Parathyroid adenoma (tissue), 2 donors: ENCODE data around the gene SP100.

Experiments
- H2AFZ ChIP-seq: fragments of 300-600 bp; sonication (generic); one replicate; pipeline ENCODE4 v1.7.0; 2017; ENCODE audit warnings: antibody characterized with exemption, mild to moderate bottlenecking
- H3K27ac ChIP-seq: fragments of 300-600 bp; sonication (generic); one replicate; pipeline ENCODE4 v1.7.0; 2017
- H3K27me3 ChIP-seq: fragments of 300-600 bp; sonication (generic); one replicate; pipeline ENCODE4 v1.7.0; 2017; ENCODE audit warnings: low read length; ENCODE audit not compliant: control insufficient read depth, insufficient read depth
- H3K36me3 ChIP-seq: fragments of 300-600 bp; sonication (generic); one replicate; pipeline ENCODE4 v1.7.0; 2017; ENCODE audit warnings: low read length; ENCODE audit not compliant: control insufficient read depth, insufficient read depth
- H3K4me1 ChIP-seq: fragments of 300-600 bp; sonication (generic); one replicate; pipeline ENCODE4 v1.7.0; 2017; ENCODE audit warnings: control low read depth
- H3K4me2 ChIP-seq: fragments of 300-600 bp; sonication (generic); one replicate; pipeline ENCODE4 v1.7.0; 2017; ENCODE audit warnings: low read length
- H3K4me3 ChIP-seq: fragments of 300-600 bp; sonication (generic); one replicate; pipeline ENCODE4 v1.7.0; 2017; ENCODE audit warnings: low read depth, low read length
- H3K79me2 ChIP-seq: fragments of 300-600 bp; sonication (generic); one replicate; pipeline ENCODE4 v1.7.0; 2017; ENCODE audit warnings: control low read depth
- H3K9ac ChIP-seq: fragments of 300-600 bp; sonication (generic); one replicate; pipeline ENCODE4 v1.7.0; 2017; ENCODE audit warnings: mild to moderate bottlenecking
- H3K9me3 ChIP-seq: fragments of 300-600 bp; sonication (generic); one replicate; pipeline ENCODE4 v1.7.0; 2017; ENCODE audit warnings: low read length; ENCODE audit not compliant: control insufficient read depth
- CTCF ChIP-seq: fragments of 300-600 bp; sonication (generic); IDR thresholded peaks from one replicate; pipeline ENCODE4 v1.7.0; 2017; ENCODE audit warnings: antibody characterized with exemption, mild to moderate bottlenecking
- donor health status: primary hyperparathyroidism.

Gene SP100

GRCh38 chr2:230569298-230569697 is 153.3 kb downstream of the SP100 start:
- H3K36me3 ChIP-seq = no peaks in the 10 kb centered on the region
- H3K27ac ChIP-seq = no peak overlapping the region
- no peaks in the 10 kb centered on the region for H3K27me3 ChIP-seq
- no peak overlapping the region for H2AFZ ChIP-seq
- TF ChIP-seq CTCF = no peak
- no peaks in the 10 kb centered on the region for H3K4me1 ChIP-seq
- no peaks in the 10 kb centered on the region for H3K79me2 ChIP-seq
- H3K9me3 ChIP-seq = no peaks in the 10 kb centered on the region
- H3K9ac ChIP-seq = no peak overlapping the region
- H3K4me3 ChIP-seq = no peak overlapping the region
- H3K4me2 ChIP-seq = no peak overlapping the region

DNA sequence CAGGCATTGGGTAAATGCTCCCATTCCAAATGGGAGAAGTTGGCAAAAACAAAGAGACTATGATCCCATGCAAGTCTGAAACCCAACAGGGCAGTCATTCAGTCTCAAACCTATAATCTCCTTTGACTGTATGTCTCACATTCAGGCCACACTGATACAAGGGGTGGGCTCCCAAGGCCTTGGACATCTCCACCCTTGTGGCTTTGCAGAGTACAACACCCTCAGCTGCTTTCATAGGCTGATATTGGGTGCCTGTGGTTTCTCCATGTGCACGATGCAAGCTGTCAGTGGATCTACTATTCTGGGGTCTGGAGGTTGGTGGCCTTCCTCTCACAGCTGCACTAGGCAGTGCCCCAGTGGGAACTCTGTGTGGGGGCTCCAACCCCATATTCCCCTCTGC is 155.0 kb downstream of the SP100 start:
- no peak overlapping the region for H3K4me2 ChIP-seq
- no peak overlapping the region for H3K9ac ChIP-seq
- no peaks in the 10 kb centered on the region for H3K27me3 ChIP-seq
- TF ChIP-seq CTCF = no peak
- no peak overlapping the region for H2AFZ ChIP-seq
- no peaks in the 10 kb centered on the region for H3K36me3 ChIP-seq
- H3K4me3 ChIP-seq = no peak overlapping the region
- no peaks in the 10 kb centered on the region for H3K9me3 ChIP-seq
- H3K27ac ChIP-seq = no peak overlapping the region
- no peaks in the 10 kb centered on the region for H3K4me1 ChIP-seq
- no peaks in the 10 kb centered on the region for H3K79me2 ChIP-seq

- H3K27ac ChIP-seq = no peak overlapping the region
- no peak overlapping the region for H2AFZ ChIP-seq
- no peaks in the 10 kb centered on the region for H3K79me2 ChIP-seq
- no peaks in the 10 kb centered on the region for H3K27me3 ChIP-seq
- H3K9me3 ChIP-seq = no peaks in the 10 kb centered on the region
- TF ChIP-seq CTCF = no peak
- no peaks in the 10 kb centered on the region for H3K36me3 ChIP-seq
- H3K4me2 ChIP-seq = no peak overlapping the region
- H3K4me3 ChIP-seq = no peak overlapping the region
- H3K4me1 ChIP-seq = no peaks in the 10 kb centered on the region
- H3K9ac ChIP-seq = no peak overlapping the region
Measured at GRCh38 chr2:230575642-230576324, 159.8 kb downstream of the SP100 start.

DNA sequence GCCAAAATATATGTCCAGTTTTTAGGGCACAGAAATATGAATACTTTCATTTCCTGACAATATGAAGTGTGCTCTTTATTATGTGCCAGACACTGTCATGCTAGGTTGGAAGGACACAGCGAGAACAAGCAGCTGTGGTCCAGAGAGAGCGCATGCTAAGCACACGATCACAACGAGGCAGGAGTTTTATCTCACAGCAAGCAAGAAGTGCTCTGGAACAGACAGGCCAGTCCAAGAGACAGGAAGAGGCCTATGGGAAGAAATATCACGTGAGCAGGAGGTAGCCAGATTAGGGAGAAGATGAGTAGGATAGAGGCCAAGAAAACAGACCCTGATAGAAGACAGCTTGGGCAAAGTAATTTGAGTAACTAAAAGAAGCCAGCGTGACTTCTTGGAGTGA is 161.1 kb downstream of the SP100 start:
- Histone ChIP-seq H3K4me1 (no peaks in the 10 kb centered on the region), H3K27ac (no peak overlapping the region), H3K36me3 (no peaks in the 10 kb centered on the region), H3K79me2 (no peaks in the 10 kb centered on the region), H3K27me3 (no peaks in the 10 kb centered on the region), H3K9me3 (no peaks in the 10 kb centered on the region), H3K9ac (no peak overlapping the region), H2AFZ (peak overlapping the region; percentile 23), H3K4me3 (no peak overlapping the region), H3K4me2 (no peak overlapping the region)
- no peak for TF ChIP-seq CTCF

- Histone ChIP-seq H2AFZ (no peak overlapping the region), H3K4me2 (no peak overlapping the region), H3K36me3 (no peaks in the 10 kb centered on the region), H3K4me3 (no peak overlapping the region), H3K79me2 (no peaks in the 10 kb centered on the region), H3K4me1 (no peaks in the 10 kb centered on the region), H3K9me3 (no peaks in the 10 kb centered on the region), H3K27ac (no peak overlapping the region), H3K27me3 (no peaks in the 10 kb centered on the region), H3K9ac (no peak overlapping the region)
- no peak for TF ChIP-seq CTCF
Measured at GRCh38 chr2:230578106-230578505, 162.1 kb downstream of the SP100 start.
